ENCODE measurements around the gene B4GAT1. TPM values are rescaled to one million over a fixed set of nuclear protein-coding genes. Genes with fewer than 3 reads are reported as not detected.

Gene B4GAT1
- polyA plus RNA-seq, 3 donors, result 0.75 to 1.7 (median 1.7) TPM

GRCh38 chr11:66345316-66345649 is 2.1 kb downstream of the B4GAT1 start:
- peak overlapping the region; percentile 92 for H3K9ac ChIP-seq (ENCODE audit: insufficient read depth, low read length, poor library complexity, severe bottlenecking)
- peak overlapping the region; percentile 82 to 90 for H3K4me3 Mint-ChIP-seq
- intact Hi-C loops (cut with micrococcal nuclease), result loop anchor here in 1 of 2 donors (2.0 kb wide), 2 partner anchors 32 to 498 kb away; partner anchors contain the start of gene RCE1
- H3K79me2 ChIP-seq (ENCODE audit: insufficient read depth, low read length), result peaks cover 23% of the 10 kb centered on the region
- H3K9me3 Mint-ChIP-seq, result no peaks in the 10 kb centered on the region
- H3K4me3 ChIP-seq (replicated peaks in 1 of 3; ENCODE audit: low read depth in 2 of 3, low read length in 3 of 3), result peak overlapping the region; percentile 57 to 93 (median 64)
- no peaks in the 10 kb centered on the region for H3K9me3 ChIP-seq (replicated peaks in 1 of 2; ENCODE audit: control insufficient read depth in 1 of 2, insufficient read depth in 1 of 2, low read length in 2 of 2)
- H3K27me3 ChIP-seq (ENCODE audit: control insufficient read depth in 2 of 2, insufficient read depth in 2 of 2, low read length in 2 of 2), result peaks cover 0 to 9% of the 10 kb centered on the region in 2 donors
- H3K27me3 Mint-ChIP-seq (ENCODE audit: low read depth in 3 of 3), result peaks cover 4 to 21% (median 11%) of the 10 kb centered on the region in 3 donors
- H3K4me2 ChIP-seq (replicated peaks; ENCODE audit: extremely low read depth, low read length, poor library complexity, severe bottlenecking), result peak overlapping the region; percentile 98
- H3K36me3 Mint-ChIP-seq, result peaks cover 27 to 30% of the 10 kb centered on the region in 2 donors
- TF ChIP-seq CTCF (IDR thresholded peaks at IDR 0.05), result no peak
- peak overlapping the region; percentile 92 for H2AFZ ChIP-seq (ENCODE audit: insufficient read depth, low read depth, low read length, poor library complexity, severe bottlenecking)
- H3K36me3 ChIP-seq (replicated peaks in 1 of 2; ENCODE audit: control insufficient read depth in 1 of 2, insufficient read depth in 2 of 2, low read length in 2 of 2), result peaks cover 20 to 35% of the 10 kb centered on the region in 2 donors
- H3K4me1 Mint-ChIP-seq, result peaks cover 31% of the 10 kb centered on the region
- H3K27ac ChIP-seq (ENCODE audit: low read depth in 1 of 2, low read length in 2 of 2), result peak overlapping the region in 1 of 2 donors; percentile 94
- H3K4me1 ChIP-seq (ENCODE audit: control insufficient read depth in 1 of 2, insufficient read depth in 2 of 2, low read length in 2 of 2), result peaks cover 34 to 41% of the 10 kb centered on the region in 2 donors
- 0% methylated on average over 2 of the region's 7 CpGs for WGBS (ENCODE audit: insufficient coverage)
- H4K20me1 ChIP-seq (ENCODE audit: insufficient read depth, low read length), result peaks cover 27% of the 10 kb centered on the region
- no peak for DNase-seq
- H3K27ac Mint-ChIP-seq, result peak overlapping the region; percentile 87 to 97 (median 95)

GRCh38 chr11:66344550-66345315 is 2.7 kb downstream of the B4GAT1 start, which contains the start of gene BRMS1:
Gene BRMS1, minus strand, starts transcription at chr11:66345104. Its CDS starts 2,870 bp downstream, at chr11:66342234.
- Histone ChIP-seq H3K9ac (ENCODE audit: insufficient read depth, low read length, poor library complexity, severe bottlenecking) (peak within 1 kb of the TSS; percentile 92), H3K4me2 (replicated peaks; ENCODE audit: extremely low read depth, low read length, poor library complexity, severe bottlenecking) (peak within 1 kb of the TSS; percentile 98), H3K27me3 (ENCODE audit: control insufficient read depth in 2 of 2, insufficient read depth in 2 of 2, low read length in 2 of 2) (peaks cover 0 to 9% of the 10 kb centered on the region in 2 donors), H3K36me3 (replicated peaks in 1 of 2; ENCODE audit: control insufficient read depth in 1 of 2, insufficient read depth in 2 of 2, low read length in 2 of 2) (peaks cover 25 to 40% of the 10 kb centered on the region in 2 donors), H4K20me1 (ENCODE audit: insufficient read depth, low read length) (peaks cover 27% of the 10 kb centered on the region), H3K79me2 (ENCODE audit: insufficient read depth, low read length) (peaks cover 23% of the 10 kb centered on the region), H3K4me3 (replicated peaks in 1 of 3; ENCODE audit: low read depth in 2 of 3, low read length in 3 of 3) (peak within 1 kb of the TSS; percentile 57 to 93 (median 64)), H2AFZ (ENCODE audit: insufficient read depth, low read depth, low read length, poor library complexity, severe bottlenecking) (peak within 1 kb of the TSS; percentile 92), H3K27ac (ENCODE audit: low read depth in 1 of 2, low read length in 2 of 2) (peak within 1 kb of the TSS; percentile 69 to 94), H3K4me1 (ENCODE audit: control insufficient read depth in 1 of 2, insufficient read depth in 2 of 2, low read length in 2 of 2) (peaks cover 34 to 41% of the 10 kb centered on the region in 2 donors), H3K9me3 (replicated peaks in 1 of 2; ENCODE audit: control insufficient read depth in 1 of 2, insufficient read depth in 1 of 2, low read length in 2 of 2) (no peaks in the 10 kb centered on the region)
- intact Hi-C loops (cut with micrococcal nuclease), result loop anchor here in 1 of 2 donors (2.0 kb wide), 2 partner anchors 32 to 498 kb away; partner anchors contain the start of gene RCE1
- peak; percentile 96 to 98 (median 97) for DNase-seq
- Mint-ChIP-seq H3K9me3 (no peaks in the 10 kb centered on the region), H3K4me3 (peak within 1 kb of the TSS; percentile 90 to 96), H3K27me3 (ENCODE audit: low read depth in 3 of 3) (peaks cover 4 to 21% (median 11%) of the 10 kb centered on the region in 3 donors), H3K27ac (peak within 1 kb of the TSS; percentile 92 to 97 (median 95)), H3K36me3 (peaks cover 32 to 35% of the 10 kb centered on the region in 2 donors), H3K4me1 (peaks cover 31% of the 10 kb centered on the region)
- WGBS (ENCODE audit: insufficient coverage), result under 1% methylated on average over 54 of the region's 59 CpGs
- TF ChIP-seq CTCF (IDR thresholded peaks at IDR 0.05), result no peak

All from CD14-positive monocyte (primary cell).